Posterior cingulate gyrus (tissue), 11 donors: ENCODE results near the gene ZNF839.
"Not testable (repeated sequence)": the region's sequence is repeated elsewhere in the genome, so short reads cannot be mapped to it uniquely, and the experiment has no call there.

Source experiments
- DNase-seq, 10 donors: peaks; one replicate each; pipeline versions ENCODE4 v3.0.0 to v3.0.0-alpha.2; 2020 to 2021; ENCODE audit warnings: mixed read lengths in 3 of 10
- intact Hi-C: fragments of 100-400 bp; cut with DNase I; formaldehyde crosslinking; loops from one replicate; pipeline ENCODE4 v1.15.1; 2023

The ZNF839 gene

DNA sequence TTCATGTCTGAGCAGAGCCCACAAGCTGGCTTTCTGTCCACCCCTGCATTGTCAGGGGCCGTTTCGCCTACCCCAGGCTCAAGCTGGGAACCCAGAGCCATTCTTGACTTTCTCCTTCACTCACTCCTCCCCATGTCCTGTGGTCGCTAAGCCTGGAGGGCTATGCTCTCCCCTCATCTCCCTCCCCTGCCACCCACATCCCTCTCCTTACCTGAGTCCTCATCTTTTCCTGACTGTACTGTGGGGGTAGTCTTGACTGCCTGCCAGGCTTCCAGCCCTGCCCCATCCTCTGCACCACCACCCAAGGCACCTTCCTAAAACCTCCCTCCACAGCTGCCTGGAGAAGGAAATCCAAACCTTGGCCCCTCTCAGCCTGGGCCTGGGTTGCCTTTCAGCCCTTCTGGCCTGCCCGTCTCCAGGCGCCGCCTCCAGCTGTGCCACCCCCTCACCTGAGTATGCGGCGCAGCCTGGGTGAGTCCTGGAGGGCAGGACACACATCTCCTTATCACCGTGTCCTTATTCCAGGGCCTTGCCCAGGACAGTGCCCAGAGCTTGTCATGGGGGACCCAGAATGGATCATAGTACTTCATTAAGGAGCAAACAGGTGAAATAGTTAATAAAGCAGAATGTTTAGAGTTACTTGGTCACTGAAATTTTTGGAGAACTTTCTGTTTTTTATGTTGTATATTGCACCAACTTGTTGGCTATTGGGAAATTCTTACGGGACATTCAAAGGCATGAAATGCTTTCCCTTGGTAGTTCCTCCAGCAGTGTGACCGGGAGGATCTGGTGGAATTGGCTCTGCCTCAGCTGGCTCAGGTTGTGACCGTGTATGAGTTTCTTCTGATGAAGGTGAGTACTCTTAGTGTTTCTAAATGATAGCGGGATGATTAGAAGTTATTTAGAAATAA is 14.5 kb downstream of the ZNF839 start:
- peak in 3 of 10 donors; percentile 37 to 56 (median 50) for DNase-seq
- intact Hi-C loops: no loop called here

DNA sequence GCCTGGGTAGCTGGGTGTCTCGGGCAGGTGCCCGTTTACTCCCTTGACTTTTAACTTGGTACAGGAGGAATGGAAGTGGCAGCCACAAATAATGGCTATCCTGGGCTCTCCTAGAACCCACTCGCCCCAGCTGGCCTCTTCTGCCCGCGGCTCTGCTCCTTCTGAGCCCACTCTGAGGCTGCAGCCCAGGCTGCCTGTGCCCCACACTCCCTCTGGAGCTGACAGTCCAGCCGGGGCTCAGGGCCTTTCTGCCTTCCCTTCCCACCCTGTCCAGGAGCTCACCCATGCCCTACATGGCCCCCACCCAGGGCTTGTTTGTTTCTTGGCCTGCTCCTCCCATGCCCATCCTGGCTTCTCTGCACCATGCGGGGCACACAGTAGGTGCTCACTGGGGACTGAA is 15.6 kb downstream of the ZNF839 start:
- intact Hi-C loops: no loop called here
- peak in 3 of 10 donors; percentile 45 to 68 (median 58) for DNase-seq

DNA sequence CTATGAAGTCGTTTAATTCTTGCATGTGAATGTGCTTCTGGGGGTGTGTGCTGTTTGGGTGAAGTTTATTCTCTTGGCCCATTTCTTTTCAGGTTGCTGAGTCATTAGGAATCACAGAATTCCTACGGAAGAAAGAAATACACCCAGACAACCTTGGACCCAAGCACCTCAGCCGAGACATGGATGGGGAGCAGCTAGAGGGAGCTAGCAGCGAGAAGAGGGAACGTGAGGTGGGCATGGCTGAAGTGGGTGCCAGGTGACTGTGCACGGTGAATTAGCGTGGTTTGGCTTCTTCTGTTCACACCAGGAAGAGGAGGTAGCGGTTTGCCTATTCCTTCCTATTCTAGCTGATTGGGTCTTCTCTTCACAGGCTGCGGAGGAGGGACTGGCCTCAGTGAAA is 19.2 kb downstream of the ZNF839 start:
- intact Hi-C loops: no loop called here

DNA sequence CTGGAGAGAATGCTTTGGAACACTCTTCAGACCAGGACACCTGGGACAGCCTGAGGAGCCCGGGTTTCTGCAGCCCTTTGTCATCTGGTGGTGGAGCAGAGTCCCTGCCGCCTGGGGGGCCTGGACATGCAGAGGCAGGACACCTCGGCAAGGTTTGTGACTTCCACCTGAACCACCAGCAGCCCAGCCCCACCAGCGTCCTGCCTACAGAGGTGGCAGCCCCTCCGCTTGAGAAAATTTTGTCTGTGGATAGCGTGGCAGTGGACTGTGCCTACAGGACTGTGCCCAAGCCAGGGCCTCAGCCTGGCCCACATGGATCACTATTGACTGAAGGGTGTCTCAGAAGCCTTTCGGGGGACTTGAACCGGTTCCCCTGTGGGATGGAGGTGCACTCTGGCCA is 22.0 kb downstream of the ZNF839 start:
- peak in 1 of 10 donors; percentile 84 for DNase-seq
- intact Hi-C loops: no loop called here

More for the DNA sequence above, 19.2 kb downstream of the ZNF839 start:
- peak in 1 of 10 donors; percentile 74 for DNase-seq

DNA sequence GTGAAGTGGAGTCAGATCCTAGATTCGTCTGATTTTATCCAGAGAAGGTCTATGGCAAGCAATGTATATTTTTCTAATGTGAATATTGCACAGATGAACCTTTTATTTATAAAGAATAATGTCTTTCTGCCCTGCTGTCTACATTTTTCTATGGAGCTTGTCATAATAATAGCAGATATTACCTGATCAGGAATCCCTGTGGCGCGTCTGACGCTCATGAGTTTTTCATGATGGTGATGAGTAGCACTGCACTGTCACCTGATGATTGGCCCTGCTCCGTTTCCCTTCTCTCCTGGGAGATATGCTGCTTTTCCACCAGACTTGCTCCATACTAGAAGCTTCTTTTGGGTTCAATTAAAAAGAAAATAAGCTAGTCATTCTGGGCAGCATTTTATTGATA is 22.7 kb downstream of the ZNF839 start:
- DNase-seq: no peak
- intact Hi-C loops: no loop called here

DNA sequence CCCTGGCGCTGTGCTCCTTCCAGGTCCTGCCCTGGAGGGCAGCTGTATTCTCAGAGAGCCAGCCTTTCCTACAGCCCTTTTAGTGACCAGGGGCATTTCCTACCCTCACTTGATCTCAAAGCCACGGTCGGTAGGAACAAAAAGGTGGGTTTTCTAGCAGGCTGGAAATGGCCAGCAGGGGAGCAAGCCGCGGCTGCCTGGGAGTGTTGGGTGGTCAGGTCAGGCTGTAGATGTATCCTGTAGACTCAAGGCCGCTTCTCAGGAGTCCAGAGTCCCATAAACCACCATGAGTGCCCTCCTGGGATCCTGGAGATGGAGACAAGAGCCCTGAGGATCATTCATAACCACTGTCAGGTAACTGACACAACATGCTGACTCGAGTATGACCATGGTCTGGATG is 24.5 kb downstream of the ZNF839 start:
- intact Hi-C loops: no loop called here
- no peak for DNase-seq

DNA sequence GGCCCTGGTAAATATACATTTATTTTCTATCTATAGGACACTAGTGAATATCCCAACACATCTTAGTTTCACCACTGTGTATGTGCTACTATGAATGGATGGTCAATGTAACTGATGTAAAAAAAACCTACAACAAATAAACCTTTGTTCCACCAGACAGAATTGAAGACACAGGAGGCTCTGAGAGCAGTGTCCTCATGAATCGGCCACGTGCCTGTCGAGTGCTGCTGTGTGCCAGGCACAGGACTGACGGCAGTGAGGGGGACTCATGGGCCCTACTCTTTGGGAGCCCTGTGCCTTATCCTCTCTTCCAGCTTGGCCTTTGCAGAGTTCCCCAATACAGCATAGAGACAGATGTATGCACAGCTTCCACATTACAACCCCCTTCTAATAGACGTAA is 24.9 kb downstream of the ZNF839 start:
- intact Hi-C loops: no loop called here
- DNase-seq: peak; percentile 56 to 98 (median 85)

DNA sequence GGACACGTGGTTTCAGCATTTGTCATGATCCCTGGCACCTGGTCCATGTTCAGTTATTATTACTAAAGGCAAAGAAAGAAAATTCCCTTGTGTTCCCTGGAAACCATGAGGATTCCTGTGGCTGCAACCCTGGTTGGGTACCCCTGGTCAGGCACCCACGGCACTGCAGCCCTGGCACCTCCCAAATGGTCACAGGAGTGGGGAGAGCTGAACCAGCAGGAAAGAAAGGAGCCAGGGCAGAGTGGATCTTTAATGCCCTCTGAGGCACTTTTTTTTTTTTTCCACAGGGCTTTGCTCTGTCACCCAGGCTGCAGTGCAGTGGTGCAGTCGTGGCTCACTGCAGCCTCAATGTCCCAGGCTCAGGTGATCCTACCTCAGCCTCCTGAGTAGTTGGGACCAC is 25.7 kb downstream of the ZNF839 start:
- DNase-seq: peak in 1 of 10 donors; percentile 55
- intact Hi-C loops: no loop called here

DNA sequence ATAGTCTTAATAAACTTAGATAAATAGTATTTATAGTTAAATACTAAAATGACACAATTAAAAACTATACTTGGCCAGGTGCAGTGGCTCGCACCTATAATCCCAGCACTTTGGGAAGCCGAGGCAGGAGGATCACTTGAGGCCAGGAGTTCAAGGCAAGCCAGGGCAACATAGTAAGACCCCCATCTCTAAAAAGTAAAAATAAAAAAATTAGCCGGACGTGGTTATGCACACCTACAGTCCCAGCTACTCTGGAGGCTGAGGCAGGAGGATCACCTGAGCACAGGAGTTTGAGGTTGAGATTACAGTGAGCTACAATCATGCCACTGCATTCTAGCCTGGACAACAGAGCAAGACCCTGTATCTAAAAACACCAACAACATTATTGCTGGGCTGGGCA is 27.1 kb downstream of the ZNF839 start:
- intact Hi-C loops: no loop called here
- no peak for DNase-seq

DNA sequence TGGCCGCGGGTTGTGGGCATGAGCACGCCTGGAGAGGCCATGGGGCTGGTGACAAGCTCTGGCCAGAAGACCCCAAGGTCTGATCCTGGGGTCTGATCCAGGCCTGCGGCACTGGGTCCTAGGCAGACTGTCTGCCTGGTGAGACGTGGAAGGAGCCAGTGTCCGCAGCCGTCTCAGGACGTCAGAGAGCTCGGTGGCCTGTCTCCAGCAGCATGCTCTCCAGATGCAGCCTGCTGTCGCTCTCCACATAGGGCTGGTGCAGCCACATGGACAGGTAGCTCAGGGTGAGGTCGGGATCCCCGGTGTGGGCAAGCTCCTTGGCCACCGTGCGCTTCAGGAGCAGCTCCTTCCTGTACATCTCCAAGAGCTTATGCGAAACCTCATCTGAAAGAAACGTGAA is 28.8 kb downstream of the ZNF839 start:
- DNase-seq: peak in 1 of 10 donors; percentile 75
- intact Hi-C loops: no loop called here

DNA sequence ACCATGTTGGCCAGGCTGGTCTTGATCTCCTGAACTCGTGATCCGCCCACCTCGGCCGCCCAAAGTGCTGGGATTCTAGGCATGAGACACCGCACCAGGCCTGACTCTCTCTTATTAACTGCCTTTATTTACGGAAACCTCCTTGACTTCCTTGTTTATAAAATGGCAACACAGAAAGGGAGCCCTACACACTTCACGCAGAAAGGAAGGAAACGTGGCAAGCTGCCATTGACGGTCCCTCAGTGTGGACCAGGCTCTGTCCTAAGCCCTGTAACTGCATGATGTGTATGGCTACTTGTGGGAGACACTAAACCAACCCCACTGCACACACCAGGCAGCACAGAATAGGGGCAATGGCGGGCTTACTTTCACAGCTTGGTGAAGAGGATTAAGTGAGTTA is 31.5 kb downstream of the ZNF839 start:
- no peak for DNase-seq
- intact Hi-C loops: no loop called here

DNA sequence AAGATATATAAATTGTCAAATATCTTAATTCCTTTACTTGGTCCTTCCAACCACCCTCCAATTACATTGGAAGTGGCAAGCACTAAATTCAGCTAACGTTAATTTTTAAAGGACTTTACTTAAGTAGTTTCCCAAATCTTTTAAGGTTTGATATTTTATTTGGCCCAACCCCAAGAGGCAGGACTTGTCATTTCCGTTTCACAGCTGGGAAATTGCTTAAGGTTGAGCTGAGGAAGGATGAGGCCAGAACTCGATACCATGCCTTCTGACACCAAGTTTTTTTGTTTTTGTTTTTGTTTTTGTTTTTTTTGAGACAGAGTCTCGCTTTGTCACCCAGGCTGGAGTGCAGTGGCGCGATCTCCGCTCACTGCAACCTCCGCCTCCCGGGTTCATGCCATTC is 32.0 kb downstream of the ZNF839 start:
- intact Hi-C loops, DNase-seq: not testable (repeated sequence)

DNA sequence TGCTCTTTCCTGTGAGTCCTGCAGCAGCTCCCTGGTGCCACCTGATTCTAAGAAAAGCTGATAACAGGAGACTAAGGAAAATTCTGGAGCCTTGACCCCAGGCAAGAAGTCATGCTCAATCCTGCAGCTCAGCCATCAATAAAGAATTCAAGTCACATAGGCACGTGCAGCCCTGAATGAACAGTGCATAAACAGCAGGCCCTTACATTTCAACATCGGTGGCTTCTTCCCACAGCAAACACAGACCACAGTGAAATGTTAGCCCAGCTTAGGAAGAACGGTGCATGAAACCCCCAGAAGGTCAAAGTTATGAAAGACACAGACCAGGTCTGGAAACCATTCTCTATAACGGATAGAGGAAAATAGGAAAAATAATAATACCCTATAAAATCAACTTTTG is 32.7 kb downstream of the ZNF839 start:
- intact Hi-C loops: no loop called here
- DNase-seq: no peak

DNA sequence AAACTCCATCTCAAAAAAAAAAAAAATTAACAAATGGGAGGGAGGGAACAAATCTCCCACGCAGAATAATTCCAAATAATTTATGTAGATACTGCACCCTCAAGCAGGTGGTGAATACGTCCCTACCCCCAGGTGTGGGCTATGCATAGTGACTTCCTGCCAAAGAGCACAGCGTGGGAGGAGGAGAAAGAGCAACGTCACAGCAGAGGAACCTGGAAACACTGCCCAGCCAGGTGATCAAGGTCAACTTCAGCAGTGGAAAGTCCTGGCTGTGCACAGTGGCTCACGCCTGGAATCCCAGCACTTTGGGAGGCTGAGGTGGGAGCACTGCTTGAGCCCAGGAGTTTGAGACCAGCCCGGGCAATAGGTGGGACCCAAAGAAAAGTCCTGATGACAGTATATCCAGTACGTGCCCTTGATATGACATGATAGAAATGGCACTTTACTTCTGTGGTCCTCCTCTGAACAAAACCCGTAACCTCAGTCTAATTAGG is 33.6 kb downstream of the ZNF839 start:
- intact Hi-C loops: no loop called here
- DNase-seq: no peak

DNA sequence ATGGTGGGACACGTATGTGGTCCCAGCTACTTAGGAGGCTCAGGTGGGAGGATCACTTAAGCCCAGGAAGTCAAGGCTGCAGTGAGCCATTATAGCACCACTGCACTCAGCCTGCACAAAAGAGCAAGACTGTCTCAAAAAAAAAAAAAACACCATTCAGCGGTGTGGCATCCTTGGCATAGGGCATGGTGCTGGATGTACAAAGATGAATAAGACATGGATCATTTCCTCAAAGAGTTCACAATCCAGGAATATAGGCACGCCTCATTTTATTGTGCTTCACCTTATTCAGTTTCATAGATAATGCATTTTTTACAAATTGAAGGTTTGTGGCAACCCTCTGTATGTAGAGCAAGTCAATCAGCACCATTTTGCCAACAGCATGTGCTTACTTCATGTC is 36.7 kb downstream of the ZNF839 start:
- no peak for DNase-seq
- intact Hi-C loops: no loop called here

DNA sequence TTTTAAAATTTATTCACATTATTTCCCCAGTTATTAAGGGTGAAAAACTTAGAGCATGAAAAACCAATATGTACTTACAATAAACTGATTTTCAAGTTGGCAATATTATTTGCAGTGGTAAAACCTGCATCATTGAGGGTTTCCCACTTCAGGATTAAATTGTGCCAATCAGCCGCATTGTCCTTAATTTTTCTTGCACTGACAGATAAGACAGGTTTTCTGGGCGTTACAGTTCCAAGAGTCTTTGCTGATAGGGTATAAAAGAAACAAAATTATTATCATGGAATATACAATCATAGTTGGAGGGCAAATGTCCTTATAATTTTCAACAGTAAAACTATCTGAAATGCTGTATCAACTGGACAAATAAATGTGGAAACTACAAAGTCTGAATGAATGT is 39.8 kb downstream of the ZNF839 start:
- DNase-seq: no peak
- intact Hi-C loops: no loop called here

DNA sequence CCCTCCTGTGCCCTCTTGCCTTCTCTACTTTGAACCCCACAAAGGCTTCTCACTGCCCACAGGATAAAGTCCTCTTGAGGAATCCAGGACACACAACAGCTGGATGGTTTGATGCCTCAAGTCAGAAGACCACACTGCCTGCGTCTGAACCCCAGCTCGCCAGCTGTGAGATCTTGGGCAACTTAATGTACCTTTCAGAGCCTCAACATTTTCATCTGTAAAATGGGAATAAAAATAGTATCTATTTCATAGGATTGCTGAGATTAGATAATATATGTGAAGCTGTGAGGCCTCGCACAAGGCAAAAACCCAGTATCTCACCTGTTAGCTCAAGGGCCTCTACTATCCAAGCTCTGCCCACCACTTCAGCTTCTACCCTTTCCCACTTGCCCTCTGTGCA is 40.8 kb downstream of the ZNF839 start:
- intact Hi-C loops: loop anchor here (5.0 kb wide), 2 partner anchors 57 to 77 kb away; no protein-coding TSS in a partner anchor

DNA sequence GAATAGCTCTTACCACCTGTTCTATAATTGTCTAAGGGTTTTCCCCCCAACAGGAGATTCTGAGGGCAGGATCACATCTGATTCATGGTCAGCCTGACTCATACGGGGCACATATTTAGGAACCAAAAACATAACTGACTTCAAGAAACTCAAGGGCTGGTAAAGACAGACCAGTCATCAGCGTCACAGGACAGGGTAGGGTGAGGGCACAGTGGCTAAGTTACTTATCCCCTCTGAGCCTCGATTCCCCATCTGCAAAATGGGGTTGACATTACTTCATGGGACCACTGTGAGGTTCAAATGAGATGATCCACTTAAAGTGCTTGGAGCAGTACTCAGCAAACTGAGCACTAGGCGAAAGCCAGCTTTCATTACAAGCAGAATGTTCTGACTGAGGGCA is 42.5 kb downstream of the ZNF839 start:
- no peak for DNase-seq

More for the DNA sequence above, 40.8 kb downstream of the ZNF839 start:
- no peak for DNase-seq

DNA sequence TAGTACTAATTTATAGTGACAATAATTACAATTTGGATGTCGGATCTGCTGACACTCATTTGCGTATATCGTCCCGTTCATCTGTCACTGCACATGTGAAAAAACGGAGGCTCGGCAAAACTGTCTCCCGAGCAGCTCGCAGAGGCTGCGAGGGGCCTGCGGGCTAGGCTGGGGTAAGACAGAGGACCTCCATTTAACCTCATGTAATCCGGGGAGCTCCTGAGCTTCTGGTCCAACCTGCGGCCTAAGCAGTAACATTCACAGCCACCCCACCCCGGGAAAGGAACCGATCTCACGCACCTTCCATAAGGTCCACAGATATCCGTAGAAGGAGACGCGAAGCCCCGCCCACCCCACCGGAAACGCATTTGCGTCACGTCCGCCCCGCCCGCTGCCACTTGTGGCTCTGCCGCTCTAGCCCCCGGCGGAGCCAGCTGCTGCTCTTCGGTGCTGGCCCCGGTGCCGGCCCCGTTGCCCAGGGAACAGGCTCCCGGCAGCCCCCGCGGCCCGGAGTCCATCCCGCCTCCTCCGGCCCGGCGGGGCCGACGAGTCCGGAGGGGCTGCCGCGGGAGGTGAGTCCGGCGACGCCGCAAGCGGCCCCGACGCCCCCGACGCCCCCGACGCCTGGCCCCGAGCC is 43.1 kb downstream of the ZNF839 start, which contains the start of the genes CINP and TECPR2:
CINP (minus strand) TSS at position 346 of the 637 bp plus-strand sequence; CDS start at position 307, 39 bp downstream.
TECPR2 (plus strand) TSS at position 397 of the 637 bp plus-strand sequence. CDS start 13,781 bp downstream, outside the sequence.
- peak; percentile 98 to 100 (median 100) for DNase-seq
- intact Hi-C loops: loop anchor here (5.0 kb wide), 2 partner anchors 55 to 75 kb away; no protein-coding TSS in a partner anchor

More for the DNA sequence above, 42.5 kb downstream of the ZNF839 start:
- intact Hi-C loops: loop anchor here (5.0 kb wide), 2 partner anchors 55 to 75 kb away; no protein-coding TSS in a partner anchor

DNA sequence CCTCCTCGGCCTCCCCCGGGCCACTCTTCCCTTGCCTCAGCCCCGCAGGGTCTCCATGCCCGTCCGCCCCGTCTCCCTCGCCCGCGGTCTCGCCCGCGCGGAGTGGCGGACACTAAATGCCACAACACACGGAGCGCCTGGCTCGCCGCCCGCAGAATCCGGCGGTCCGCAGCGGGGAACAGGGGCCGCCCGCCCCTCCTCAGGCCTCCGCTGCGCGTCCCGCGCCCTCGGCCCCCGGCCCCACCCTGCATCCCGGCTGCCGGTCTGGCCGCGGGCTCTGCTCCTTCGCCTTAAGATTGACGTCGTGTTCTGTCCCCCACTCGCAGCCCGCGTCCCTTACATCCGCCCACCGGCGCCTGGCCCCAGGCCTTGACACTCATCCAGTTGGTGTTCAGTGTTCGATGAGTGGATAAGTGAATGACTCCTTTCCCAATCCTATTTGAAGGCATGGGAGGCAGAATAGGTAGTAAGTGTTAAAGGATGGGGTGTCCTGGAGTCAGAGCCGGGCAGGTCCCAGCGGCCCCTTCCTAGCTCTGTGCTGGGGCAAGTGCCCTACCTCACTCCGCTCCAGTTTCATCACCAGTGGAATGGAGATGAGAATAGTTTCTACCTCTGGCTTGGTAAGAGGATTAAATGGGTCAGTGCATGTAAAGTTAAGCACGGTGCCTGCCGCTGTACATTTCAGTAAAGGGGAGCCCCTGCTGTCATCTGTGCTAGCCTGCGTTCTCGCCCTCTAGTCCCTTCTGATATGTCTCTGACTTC is 43.8 kb downstream of the ZNF839 start:
- intact Hi-C loops: loop anchor here (5.0 kb wide), 2 partner anchors 54 to 74 kb away; no protein-coding TSS in a partner anchor

More for the DNA sequence above, 43.8 kb downstream of the ZNF839 start:
- peak in 8 of 10 donors; percentile 14 to 93 (median 36) for DNase-seq
